OCI-LY1 (cell line): ENCODE measurements around the gene KDM3B.

ENCODE experiments used
- EZH2 ChIP-seq: fragments of 200-600 bp; sonication (generic), shearing (Covaris generic); IDR thresholded peaks from 2 replicates; pipeline ENCODE4 v1.8.0; 2017; ENCODE audit warnings: borderline replicate concordance, mixed run types, mild to moderate bottlenecking, antibody characterized with exemption, low read length, moderate library complexity, mixed read lengths
- TF ChIP-seq, protein P1 (sequence below): fragments of 200-600 bp; sonication (generic), shearing (Covaris generic); IDR thresholded peaks from 2 replicates; pipeline ENCODE4 v1.5.1; 2017; ENCODE audit warnings: mild to moderate bottlenecking, antibody characterized with exemption, low read length, moderate library complexity, mixed read lengths

DNA sequence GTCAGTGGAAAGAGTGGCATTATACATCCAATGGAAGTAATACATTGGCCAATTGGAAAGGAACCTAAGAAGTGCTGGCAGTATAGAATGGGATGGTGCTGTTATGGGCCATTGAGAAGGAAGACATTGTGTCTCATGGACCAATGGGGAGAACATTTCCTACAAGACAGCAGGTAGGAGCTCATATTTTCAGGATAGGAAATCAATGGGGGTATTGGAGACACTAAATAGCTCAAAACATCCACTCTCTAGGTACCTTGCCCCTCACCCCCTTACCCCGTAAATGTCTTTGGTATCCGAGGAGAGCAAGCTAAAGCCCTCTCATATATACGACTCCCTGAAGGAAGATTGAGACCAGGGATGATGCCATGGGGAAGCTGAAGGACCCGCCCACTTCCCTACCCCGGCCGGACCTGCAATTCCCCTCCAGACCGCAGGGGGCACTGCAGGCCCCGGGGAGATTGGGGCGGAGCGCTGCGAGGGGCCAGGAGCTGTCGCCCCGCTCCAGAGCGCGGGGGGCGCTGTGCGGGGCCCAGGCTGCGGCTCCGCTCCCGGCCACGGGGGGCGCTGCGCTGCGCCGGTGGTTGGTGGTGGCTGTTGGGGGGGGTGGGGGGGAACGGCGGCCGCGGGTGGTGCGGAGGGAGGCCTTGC, at the start of gene KDM3B:
- TF ChIP-seq, protein P1, sequence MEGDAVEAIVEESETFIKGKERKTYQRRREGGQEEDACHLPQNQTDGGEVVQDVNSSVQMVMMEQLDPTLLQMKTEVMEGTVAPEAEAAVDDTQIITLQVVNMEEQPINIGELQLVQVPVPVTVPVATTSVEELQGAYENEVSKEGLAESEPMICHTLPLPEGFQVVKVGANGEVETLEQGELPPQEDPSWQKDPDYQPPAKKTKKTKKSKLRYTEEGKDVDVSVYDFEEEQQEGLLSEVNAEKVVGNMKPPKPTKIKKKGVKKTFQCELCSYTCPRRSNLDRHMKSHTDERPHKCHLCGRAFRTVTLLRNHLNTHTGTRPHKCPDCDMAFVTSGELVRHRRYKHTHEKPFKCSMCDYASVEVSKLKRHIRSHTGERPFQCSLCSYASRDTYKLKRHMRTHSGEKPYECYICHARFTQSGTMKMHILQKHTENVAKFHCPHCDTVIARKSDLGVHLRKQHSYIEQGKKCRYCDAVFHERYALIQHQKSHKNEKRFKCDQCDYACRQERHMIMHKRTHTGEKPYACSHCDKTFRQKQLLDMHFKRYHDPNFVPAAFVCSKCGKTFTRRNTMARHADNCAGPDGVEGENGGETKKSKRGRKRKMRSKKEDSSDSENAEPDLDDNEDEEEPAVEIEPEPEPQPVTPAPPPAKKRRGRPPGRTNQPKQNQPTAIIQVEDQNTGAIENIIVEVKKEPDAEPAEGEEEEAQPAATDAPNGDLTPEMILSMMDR = peak; percentile 99
- no peak for TF ChIP-seq EZH2
